GM18511 (cell line): ENCODE measurements around the gene GPATCH2L.

Experiments used
- ATAC-seq: cut with Tn5 transposase; IDR thresholded peaks from one replicate; pipeline ENCODE4 v1.9.1; 2021; ENCODE audit warnings: mild to moderate bottlenecking, moderate library complexity; ENCODE audit not compliant: unreplicated experiment

Gene GPATCH2L

GRCh38 chr14:76151398-76152332, at the start of gene GPATCH2L:
GPATCH2L (plus strand) TSS chr14:76151922; CDS start chr14:76154364, 2,442 bp downstream.
- ATAC-seq, result peak; percentile 86

DNA sequence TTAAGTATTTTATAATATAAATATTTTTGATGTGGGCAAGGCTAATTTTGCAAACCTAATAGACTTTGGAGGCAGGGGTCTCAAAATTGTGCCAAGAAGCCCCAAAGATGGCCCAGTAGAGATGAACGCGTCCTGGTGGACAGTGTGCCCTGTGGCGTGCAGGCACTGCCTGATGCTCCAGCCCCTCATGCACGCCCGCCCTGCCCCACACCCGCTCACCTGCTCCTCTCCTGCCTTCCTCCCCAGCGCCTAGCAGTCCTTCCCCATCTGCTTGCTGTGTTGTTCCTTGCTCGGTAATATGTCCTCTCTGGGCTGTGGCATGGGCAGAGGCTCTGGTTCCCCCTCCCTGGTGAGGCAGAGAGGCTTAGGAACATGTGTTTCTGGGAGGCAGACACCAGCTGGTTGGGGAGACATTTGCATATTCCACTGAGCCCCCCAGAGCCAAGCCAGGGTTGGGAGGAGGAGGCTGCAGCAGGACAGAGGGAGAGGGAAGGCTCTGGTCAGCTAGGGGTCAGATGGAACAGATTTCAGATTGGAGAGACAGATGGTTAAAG, 46.8 kb upstream of the GPATCH2L start:
- ATAC-seq, result no peak

DNA sequence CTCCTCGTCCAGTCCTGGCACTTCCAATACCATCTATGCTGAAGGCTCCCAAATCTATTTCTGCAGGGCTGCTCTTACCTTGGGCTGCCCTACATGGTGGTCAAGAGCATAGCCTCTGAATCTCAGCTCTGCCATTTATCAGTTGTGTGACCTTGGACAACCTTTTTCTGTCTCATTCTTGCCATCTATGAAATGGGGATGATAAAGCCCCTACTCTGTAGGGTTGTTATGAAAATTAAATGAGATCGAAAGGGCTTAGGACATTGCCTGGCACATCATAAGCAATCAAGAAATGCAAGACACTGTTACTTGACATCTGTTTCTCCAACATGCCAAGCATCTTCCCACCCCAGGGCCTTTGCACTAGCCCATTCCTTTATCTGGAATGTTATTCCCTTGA, 45.5 kb upstream of the GPATCH2L start:
- no peak for ATAC-seq

DNA sequence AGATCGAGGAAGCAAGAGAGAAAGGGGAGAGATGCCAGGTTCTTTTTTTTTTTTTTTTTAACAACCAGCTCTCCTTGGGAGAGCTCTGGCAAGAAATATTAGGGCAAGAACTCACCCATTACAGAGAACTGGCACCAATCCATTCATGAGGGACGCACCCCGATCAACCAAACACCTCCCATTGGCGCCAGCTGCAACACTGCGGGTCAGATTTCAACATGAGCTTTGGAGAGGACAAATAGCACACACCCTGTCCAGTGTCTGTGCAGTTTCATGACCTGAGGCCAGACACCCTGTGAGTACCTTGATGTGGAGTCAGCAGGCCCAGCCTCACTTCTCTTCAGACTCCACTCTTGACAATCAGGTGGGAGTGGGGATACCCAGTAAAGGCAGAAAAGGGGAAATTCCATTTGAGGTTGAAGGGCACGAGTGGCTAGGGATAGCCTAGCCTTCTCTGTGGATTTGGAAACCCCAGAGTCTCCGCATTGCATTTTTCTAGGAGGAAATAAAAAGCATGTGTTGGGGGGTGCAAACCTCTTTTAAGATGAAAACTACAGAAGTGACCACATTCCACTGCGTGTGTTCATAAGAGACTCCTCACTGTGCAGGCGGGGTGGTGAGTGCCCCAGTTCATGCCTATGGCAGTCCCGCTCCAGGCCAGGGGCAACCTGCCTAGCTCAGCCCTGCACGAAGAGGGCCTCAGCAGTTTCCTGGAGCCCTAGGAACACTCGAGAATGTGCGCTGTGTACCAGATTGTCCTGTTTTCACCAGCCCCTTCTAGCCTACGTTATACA, 42.4 kb upstream of the GPATCH2L start:
- no peak for ATAC-seq

DNA sequence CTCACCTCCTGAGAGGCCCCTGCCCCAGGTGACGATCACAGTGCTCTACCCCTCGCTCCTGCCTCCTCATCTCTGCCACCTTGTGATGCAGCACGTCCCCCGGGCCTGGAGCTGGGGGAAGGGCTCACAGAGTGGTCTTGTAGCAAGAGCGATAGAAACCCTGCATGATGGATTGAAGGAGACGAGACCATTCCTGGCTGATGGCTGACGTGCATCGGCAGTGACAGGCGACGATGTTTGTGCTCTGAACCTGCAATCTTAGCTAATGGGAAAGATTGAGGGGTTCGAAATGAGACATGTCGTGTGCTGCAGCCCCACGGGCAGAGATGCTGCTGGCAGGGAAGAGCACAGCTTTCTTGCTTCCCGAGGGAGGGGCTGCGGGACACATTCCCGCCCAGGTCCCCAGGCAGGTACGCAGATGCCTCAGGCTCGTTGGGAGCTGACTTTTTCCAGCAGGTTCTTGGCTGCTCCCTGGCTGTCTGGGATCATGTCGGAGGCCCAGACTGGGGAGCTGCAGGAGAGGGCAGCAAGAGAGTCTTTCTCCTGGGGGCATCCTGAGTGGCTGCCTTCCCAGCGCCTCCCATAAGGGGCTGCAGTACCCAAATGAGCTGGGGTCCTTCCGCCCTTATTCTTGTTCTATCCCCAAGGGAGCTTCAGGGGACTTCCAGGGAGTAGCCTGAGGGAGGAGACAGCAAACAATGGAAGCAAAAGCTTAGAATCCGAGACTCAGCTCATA, 38.7 kb upstream of the GPATCH2L start:
- no peak for ATAC-seq

DNA sequence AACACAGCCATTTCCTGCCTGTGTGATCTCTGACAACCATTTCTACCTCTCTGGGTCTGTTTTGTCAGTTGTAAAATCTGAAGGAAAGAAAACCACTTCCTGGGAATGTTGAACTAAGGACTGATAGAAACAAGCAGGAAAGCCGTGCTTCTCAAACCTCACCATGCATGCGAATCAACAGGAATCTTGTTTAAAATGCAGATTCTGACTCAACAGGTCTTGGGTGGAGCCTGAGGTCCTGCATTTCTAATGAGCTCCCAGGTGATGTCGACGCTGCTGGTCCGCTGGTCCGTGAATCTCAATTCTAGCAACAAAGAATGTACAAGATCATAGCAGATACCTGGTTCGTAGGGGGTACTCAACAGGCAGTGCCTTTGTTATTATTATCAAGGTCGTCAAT, 38.0 kb upstream of the GPATCH2L start:
- ATAC-seq, result no peak

- ATAC-seq, result no peak
These were observed 36.7 kb upstream of the GPATCH2L start for GRCh38 chr14:76115010-76115422.

DNA sequence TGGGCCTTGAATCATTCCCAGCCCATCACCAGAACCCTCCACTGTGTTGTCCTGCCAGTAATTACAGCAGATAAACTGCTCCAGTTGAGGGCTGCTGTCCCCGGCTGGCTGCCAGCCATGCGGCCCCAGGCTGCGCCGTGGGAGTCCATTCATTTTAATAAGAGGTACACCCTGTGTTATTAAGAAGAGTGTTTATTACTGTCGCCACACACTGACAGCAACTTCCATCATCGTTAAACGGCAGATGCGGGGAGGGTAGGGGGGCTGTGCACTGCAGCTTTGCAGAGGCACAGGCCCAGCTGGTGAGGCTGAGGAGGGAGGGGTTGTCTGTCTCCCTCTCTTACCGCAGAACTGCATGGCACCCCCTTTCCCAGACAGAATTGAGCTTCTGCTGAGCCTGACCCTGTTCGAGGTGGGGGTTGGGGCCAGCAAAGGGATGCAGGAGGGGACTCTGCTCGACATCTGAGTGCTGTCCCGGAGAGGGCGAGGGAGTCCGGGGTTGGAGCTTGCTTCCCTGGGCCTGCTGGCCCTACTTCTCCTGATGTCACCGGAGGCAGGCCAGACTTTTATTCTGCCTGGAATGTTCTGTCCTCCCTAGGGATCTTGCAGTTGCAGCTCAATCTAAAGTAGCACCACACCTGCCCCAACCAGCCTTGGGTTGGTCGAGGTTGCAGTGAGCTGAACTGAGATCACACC, 33.8 kb upstream of the GPATCH2L start:
- ATAC-seq, result no peak

- no peak for ATAC-seq
These were observed 33.1 kb upstream of the GPATCH2L start for GRCh38 chr14:76118594-76118993.

- ATAC-seq, result no peak
These were observed 30.5 kb upstream of the GPATCH2L start for GRCh38 chr14:76121089-76121748.

GRCh38 chr14:76123426-76124225, 28.1 kb upstream of the GPATCH2L start:
- no peak for ATAC-seq

GRCh38 chr14:76125511-76125910, 26.2 kb upstream of the GPATCH2L start:
- ATAC-seq, result no peak

DNA sequence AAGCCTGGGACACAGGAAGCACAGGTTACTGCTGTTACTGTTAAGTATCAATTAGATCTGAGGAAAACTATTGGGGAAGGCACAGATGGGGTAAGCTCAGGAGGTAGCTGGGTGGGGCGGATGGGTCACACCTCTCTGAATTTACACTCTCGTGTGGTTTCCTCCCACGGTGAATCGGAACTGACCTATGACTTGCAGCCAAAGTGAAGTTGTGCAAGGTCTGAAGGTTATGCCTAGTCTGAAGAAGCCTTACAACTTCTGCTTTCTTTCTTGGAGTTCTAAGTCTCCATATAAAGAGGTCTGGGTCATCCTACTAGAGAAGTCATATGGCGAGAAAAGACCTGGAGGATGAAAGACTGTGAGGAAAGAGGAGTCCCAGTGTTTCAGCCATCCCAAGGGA, 25.6 kb upstream of the GPATCH2L start:
- no peak for ATAC-seq

DNA sequence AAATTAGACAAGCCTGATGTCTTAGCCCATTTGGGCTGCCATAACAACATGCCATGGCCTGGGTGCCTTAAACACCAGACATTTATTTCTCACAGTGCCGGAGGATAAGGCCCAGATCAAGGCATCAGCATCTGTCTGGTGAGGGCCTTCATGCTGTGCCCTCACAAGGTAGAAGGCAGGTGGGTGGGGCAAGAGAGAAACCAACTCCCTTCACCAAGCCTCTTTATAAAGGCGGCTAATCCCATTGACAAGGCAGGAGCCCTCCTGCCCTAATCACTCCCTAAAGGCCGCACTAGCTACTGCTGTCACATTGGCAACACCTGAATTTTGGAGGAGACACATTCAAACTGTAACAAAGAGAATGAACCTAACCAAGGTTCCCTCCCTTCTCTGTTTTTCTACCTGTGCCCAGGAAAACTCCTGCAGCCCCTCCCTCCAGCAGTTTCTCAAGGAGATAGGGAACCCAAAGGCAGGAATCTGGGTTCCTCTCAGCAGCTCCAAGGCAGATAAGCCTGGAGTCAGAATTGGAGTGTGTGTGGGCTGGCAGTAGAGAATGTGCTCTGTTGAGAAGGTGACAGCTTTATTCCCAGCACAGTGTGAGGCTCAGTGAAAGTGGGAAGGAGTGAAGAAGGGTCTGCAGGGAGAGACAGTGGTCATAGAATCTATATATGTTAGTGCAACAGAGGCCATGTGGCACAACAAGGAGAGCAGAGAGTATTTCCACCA, 21.7 kb upstream of the GPATCH2L start:
- no peak for ATAC-seq

GRCh38 chr14:76131071-76131965, 20.4 kb upstream of the GPATCH2L start:
- no peak for ATAC-seq

GRCh38 chr14:76133103-76133502, 18.6 kb upstream of the GPATCH2L start:
- ATAC-seq, result no peak

- no peak for ATAC-seq
These were observed 17.5 kb upstream of the GPATCH2L start for GRCh38 chr14:76134231-76134630.
